ENCODE data around the gene TYW1.
"Not testable (repeated sequence)": the region's sequence is repeated elsewhere in the genome, so short reads cannot be mapped to it uniquely, and the experiment has no call there.

DNA sequence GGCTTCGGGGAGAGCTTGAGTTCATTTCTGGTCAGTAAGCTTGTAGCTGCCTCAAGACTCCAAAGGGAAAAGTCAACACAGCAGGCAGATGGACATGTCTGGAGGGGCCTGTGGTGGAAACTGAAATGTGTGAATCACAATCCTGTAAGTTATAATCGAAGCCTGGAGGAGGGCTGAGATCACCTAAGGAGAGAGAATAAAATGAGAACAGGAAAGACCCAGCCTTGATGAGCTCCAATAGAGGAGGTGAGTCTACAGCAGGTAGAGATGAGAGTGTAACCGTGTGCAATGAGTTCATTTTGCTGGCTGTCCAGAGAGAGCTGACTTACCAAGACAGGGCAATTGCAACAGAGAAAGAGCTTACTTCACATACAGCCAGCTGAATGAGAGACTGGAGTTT is 258.4 kb downstream of the TYW1 start:
- TF ChIP-seq ZNF274 (IDR thresholded peaks at IDR 0.05; ENCODE audit: low read depth, low read length); SUZ12 (IDR thresholded peaks at IDR 0.05; ENCODE audit: extremely low read depth, insufficient read depth, insufficient read length): not testable (repeated sequence)

All from NT2/D1 (cell line).